ENCODE results near the gene CCDC33. TPM values are rescaled to one million over a fixed set of nuclear protein-coding genes. Genes with fewer than 3 reads are reported as not detected.

Gene CCDC33
- total RNA-seq, 1 experiment from 2014 or later, result 0.15 TPM

DNA sequence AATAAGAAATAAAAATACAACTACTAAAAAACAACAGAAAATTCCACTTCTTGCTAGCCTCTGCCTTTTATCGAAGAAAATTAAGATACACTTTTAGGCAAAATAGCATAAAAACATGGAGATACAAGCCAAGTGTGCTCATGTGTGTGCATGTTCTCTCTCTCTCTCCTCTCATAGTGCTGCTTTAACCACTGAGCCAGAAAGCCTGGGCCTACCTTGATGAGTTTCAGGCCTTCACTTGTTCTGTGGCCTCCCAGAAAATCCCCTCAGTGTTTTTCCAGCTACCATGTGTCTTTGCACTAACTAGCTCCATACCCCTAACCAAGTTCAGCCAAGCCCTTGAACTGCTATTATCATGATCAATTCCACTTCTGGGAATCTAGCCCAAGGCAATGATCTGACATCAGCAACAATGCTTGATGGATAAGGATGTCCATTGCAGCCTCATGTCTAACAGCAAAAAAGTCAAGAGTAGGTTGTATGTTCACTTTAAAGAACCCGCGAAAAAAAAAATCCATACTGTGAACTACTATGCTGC is 113.2 kb downstream of the CCDC33 start (continued):
- TF ChIP-seq, protein P1, sequence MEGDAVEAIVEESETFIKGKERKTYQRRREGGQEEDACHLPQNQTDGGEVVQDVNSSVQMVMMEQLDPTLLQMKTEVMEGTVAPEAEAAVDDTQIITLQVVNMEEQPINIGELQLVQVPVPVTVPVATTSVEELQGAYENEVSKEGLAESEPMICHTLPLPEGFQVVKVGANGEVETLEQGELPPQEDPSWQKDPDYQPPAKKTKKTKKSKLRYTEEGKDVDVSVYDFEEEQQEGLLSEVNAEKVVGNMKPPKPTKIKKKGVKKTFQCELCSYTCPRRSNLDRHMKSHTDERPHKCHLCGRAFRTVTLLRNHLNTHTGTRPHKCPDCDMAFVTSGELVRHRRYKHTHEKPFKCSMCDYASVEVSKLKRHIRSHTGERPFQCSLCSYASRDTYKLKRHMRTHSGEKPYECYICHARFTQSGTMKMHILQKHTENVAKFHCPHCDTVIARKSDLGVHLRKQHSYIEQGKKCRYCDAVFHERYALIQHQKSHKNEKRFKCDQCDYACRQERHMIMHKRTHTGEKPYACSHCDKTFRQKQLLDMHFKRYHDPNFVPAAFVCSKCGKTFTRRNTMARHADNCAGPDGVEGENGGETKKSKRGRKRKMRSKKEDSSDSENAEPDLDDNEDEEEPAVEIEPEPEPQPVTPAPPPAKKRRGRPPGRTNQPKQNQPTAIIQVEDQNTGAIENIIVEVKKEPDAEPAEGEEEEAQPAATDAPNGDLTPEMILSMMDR (IDR thresholded peaks at IDR 0.05 in 2 of 3, conservative IDR thresholded peaks at IDR 0.05 in 1 of 3; ENCODE audit: borderline replicate concordance in 1 of 3, insufficient read depth in 1 of 3, low read depth in 2 of 3, low read length in 2 of 3), result no peak
- TF ChIP-seq POLR2AphosphoS5 (IDR thresholded peaks at IDR 0.05; ENCODE audit: low read depth, low read length), result no peak
- no peak for TF ChIP-seq EZH2 (IDR thresholded peaks at IDR 0.05)
- TF ChIP-seq EZH2phosphoT487 (IDR thresholded peaks at IDR 0.05; ENCODE audit: borderline replicate concordance), result no peak

DNA sequence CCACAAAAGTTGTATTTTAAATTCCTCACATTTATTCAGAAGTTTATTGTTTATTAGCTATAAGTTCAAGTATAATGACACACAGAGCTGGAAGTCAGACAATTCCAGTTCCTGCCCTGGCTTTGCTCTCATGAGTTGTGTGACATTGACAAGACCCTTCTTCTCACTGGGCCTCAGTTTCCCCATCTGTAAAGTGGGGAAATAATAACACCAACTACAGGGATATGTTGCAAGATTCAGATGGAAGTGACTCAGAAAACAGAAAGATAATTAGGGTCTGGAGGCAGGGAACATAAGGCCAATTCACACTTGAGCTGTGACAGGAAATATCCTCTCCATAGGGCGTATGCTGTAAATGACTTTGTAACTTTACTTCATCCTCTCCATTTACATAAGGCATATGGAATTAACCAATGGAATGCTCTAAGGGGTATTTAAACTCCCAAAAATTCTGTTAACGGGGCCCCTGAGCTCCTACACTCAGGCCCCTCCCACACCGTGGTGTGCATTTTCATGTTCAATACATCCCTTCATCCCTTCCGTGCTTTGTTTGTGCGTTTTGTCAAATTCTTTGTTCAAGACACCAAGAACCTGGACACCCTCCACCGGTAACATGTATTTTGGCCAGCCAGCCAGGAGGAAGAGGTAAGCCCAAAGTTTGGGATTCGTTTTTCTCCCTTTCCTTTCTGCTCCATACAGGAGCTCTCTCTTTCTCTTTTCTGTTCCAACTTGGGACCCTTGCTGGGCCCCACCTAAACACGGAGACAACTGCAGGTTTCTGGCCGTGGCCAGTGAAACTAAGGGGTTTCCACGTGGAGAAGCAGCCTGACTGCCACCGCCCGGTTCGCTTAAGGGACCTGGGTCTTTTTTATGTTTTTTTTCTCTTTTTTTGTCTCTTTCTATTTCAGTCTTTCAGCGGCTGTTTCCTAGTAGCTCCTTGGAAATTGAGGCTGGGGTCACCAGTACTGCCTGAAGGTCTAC is 114.5 kb downstream of the CCDC33 start:
- H2AFZ ChIP-seq (ENCODE audit: low read depth, low read length, poor library complexity, severe bottlenecking), result no peak overlapping the region
- no peak overlapping the region for H3K4me3 ChIP-seq (replicated peaks in 1 of 2; ENCODE audit: low read depth in 1 of 2, low read length in 2 of 2)
- no peaks in the 10 kb centered on the region for H3K36me3 ChIP-seq (ENCODE audit: control insufficient read depth in 1 of 2, insufficient read depth in 2 of 2, low read length in 2 of 2)
- ChIA-PET POLR2A (no interaction called here), RAD21 (ENCODE audit: low non-redundant PET in 1 of 2, low total read pairs in 2 of 2, uncharacterized antibody in 2 of 2, unreplicated experiment in 2 of 2) (no interaction called here), CTCF (interaction anchor here (1.3 kb wide), 1 partner anchor 29 kb away, joined by 3 read pairs; no protein-coding TSS in a partner anchor)
- ATAC-seq (no peak), DNase-seq (ENCODE audit: low read depth, low spot score) (no peak)
- no peaks in the 10 kb centered on the region for H3K9me2 ChIP-seq (ENCODE audit: insufficient read depth)
- H3K4me2 ChIP-seq (ENCODE audit: low read length), result no peak overlapping the region
- H3K79me2 ChIP-seq (ENCODE audit: insufficient read depth, low read length), result no peaks in the 10 kb centered on the region
- H4K20me1 ChIP-seq (ENCODE audit: insufficient read depth), result no peaks in the 10 kb centered on the region
- H3K27ac ChIP-seq (ENCODE audit: low read depth, low read length), result no peak overlapping the region
- no TSS peak for BruUV-seq (replicated peaks)
- TF ChIP-seq SRF (IDR thresholded peaks at IDR 0.05; ENCODE audit: low read depth) (no peak), CBX3 (IDR thresholded peaks at IDR 0.05; ENCODE audit: low read depth) (no peak), SIN3A (IDR thresholded peaks at IDR 0.05; ENCODE audit: low read depth) (no peak), ZNF274 (IDR thresholded peaks at IDR 0.05; ENCODE audit: low read depth, low read length) (no peak), EZH2phosphoT487 (IDR thresholded peaks at IDR 0.05; ENCODE audit: borderline replicate concordance) (no peak), EZH2 (IDR thresholded peaks at IDR 0.05) (no peak), ELF1 (IDR thresholded peaks at IDR 0.05; ENCODE audit: borderline replicate concordance, low read depth) (no peak), RAD21 (IDR thresholded peaks at IDR 0.05; ENCODE audit: low read depth) (no peak), POLR2AphosphoS5 (IDR thresholded peaks at IDR 0.05; ENCODE audit: low read depth, low read length) (no peak), FOSL1 (IDR thresholded peaks at IDR 0.05; ENCODE audit: low read depth) (no peak)
- TF ChIP-seq, protein P2, sequence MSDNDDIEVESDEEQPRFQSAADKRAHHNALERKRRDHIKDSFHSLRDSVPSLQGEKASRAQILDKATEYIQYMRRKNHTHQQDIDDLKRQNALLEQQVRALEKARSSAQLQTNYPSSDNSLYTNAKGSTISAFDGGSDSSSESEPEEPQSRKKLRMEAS (IDR thresholded peaks at IDR 0.05), result no peak
- TF ChIP-seq, protein P3, sequence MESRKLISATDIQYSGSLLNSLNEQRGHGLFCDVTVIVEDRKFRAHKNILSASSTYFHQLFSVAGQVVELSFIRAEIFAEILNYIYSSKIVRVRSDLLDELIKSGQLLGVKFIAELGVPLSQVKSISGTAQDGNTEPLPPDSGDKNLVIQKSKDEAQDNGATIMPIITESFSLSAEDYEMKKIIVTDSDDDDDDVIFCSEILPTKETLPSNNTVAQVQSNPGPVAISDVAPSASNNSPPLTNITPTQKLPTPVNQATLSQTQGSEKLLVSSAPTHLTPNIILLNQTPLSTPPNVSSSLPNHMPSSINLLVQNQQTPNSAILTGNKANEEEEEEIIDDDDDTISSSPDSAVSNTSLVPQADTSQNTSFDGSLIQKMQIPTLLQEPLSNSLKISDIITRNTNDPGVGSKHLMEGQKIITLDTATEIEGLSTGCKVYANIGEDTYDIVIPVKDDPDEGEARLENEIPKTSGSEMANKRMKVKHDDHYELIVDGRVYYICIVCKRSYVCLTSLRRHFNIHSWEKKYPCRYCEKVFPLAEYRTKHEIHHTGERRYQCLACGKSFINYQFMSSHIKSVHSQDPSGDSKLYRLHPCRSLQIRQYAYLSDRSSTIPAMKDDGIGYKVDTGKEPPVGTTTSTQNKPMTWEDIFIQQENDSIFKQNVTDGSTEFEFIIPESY (IDR thresholded peaks at IDR 0.05; ENCODE audit: extremely low read depth, insufficient replicate concordance, low read length), result no peak
- TF ChIP-seq, protein P4, sequence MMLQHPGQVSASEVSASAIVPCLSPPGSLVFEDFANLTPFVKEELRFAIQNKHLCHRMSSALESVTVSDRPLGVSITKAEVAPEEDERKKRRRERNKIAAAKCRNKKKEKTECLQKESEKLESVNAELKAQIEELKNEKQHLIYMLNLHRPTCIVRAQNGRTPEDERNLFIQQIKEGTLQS (IDR thresholded peaks at IDR 0.05), result no peak
- no peaks in the 10 kb centered on the region for H3K9me3 ChIP-seq (ENCODE audit: control insufficient read depth in 1 of 2, insufficient read depth in 1 of 2, low read depth in 1 of 2, low read length in 2 of 2)
- H3K27me3 ChIP-seq (ENCODE audit: insufficient read depth, low read length), result peaks cover 2% of the 10 kb centered on the region; the same call in 1 of the 2 replicates
- no peak overlapping the region for H3K9ac ChIP-seq (ENCODE audit: low read length)
- peaks cover 0 to under 1% of the 10 kb centered on the region in 2 experiments; a peak in 1 of 4 replicates for H3K4me1 ChIP-seq (ENCODE audit: control insufficient read depth in 1 of 2, insufficient read depth in 2 of 2, low read length in 2 of 2)
- intact Hi-C loops (cut with micrococcal nuclease), result no loop called here

Measured in HCT116 (cell line).